ENCODE measurements around the gene FZD1.

- TF ChIP-seq PKNOX1 (IDR thresholded peaks at IDR 0.05): no peak
- TF ChIP-seq SUZ12 (IDR thresholded peaks at IDR 0.05): no peak
- no peak for TF ChIP-seq NFRKB (IDR thresholded peaks at IDR 0.05)
- TF ChIP-seq TARDBP (IDR thresholded peaks at IDR 0.05): no peak
- TF ChIP-seq SP1 (IDR thresholded peaks at IDR 0.05): no peak
- TF ChIP-seq ELF4 (IDR thresholded peaks at IDR 0.05): no peak
- no peak for TF ChIP-seq BHLHE40 (IDR thresholded peaks at IDR 0.05; ENCODE audit: borderline replicate concordance)
Observed at GRCh38 chr7:91287371-91288084, 23.3 kb downstream of the FZD1 start.

All from HEK293T (cell line).